ENCODE measurements around the gene FGF22. TPM values are rescaled to one million over a fixed set of nuclear protein-coding genes. Genes with fewer than 3 reads are reported as not detected.

The FGF22 gene
- total RNA-seq, 1 experiment from 2014 or later: 1.3 TPM

- no peak overlapping the region for H3K4me3 ChIP-seq (ENCODE audit: low read length)
- POLR2A ChIA-PET (ENCODE audit: unreplicated experiment): no interaction called here
- H3K27ac ChIP-seq (ENCODE audit: low read length): no peak overlapping the region
- H2AFZ ChIP-seq (ENCODE audit: low read length): no peak overlapping the region
- DNase-seq (no peak), ATAC-seq (no peak)
- H3K36me3 ChIP-seq (ENCODE audit: low read depth, low read length): no peaks in the 10 kb centered on the region
- H3K9me2 ChIP-seq (replicated peaks; ENCODE audit: low read length): no peaks in the 10 kb centered on the region
- H3K4me1 ChIP-seq (ENCODE audit: insufficient read depth, low read length): no peaks in the 10 kb centered on the region
- no peak overlapping the region for H3K4me2 ChIP-seq (ENCODE audit: low read length)
- no peaks in the 10 kb centered on the region for H3K27me3 ChIP-seq (ENCODE audit: low read length)
- no peaks in the 10 kb centered on the region for H3K79me2 ChIP-seq (ENCODE audit: low read length)
- no TSS peak for BruUV-seq (replicated peaks)
- intact Hi-C loops (cut with micrococcal nuclease): no loop called here
- CTCF ChIA-PET: no interaction called here
- no peaks in the 10 kb centered on the region for H3F3A ChIP-seq (ENCODE audit: low read length, unreplicated experiment)
- H3K9me3 ChIP-seq (ENCODE audit: low read length): no peaks in the 10 kb centered on the region
- TF ChIP-seq, protein P1, sequence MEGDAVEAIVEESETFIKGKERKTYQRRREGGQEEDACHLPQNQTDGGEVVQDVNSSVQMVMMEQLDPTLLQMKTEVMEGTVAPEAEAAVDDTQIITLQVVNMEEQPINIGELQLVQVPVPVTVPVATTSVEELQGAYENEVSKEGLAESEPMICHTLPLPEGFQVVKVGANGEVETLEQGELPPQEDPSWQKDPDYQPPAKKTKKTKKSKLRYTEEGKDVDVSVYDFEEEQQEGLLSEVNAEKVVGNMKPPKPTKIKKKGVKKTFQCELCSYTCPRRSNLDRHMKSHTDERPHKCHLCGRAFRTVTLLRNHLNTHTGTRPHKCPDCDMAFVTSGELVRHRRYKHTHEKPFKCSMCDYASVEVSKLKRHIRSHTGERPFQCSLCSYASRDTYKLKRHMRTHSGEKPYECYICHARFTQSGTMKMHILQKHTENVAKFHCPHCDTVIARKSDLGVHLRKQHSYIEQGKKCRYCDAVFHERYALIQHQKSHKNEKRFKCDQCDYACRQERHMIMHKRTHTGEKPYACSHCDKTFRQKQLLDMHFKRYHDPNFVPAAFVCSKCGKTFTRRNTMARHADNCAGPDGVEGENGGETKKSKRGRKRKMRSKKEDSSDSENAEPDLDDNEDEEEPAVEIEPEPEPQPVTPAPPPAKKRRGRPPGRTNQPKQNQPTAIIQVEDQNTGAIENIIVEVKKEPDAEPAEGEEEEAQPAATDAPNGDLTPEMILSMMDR (conservative IDR thresholded peaks at IDR 0.05; ENCODE audit: low read depth, low read length): no peak
- no peak for TF ChIP-seq EZH2phosphoT487 (IDR thresholded peaks at IDR 0.05; ENCODE audit: borderline replicate concordance, low read length)
- no peak for TF ChIP-seq EZH2 (IDR thresholded peaks at IDR 0.05; ENCODE audit: low read length, unreplicated experiment)
- H4K20me1 ChIP-seq (ENCODE audit: low read length): no peaks in the 10 kb centered on the region
- no peak overlapping the region for H3K9ac ChIP-seq (ENCODE audit: low read length)
Measured at GRCh38 chr19:685454-685931, 45.8 kb downstream of the FGF22 start.

GRCh38 chr19:686589-687297, 47.1 kb downstream of the FGF22 start:
- CTCF ChIA-PET: no interaction called here
- no peak for TF ChIP-seq EZH2phosphoT487 (IDR thresholded peaks at IDR 0.05; ENCODE audit: borderline replicate concordance, low read length)
- TF ChIP-seq, protein P1 (conservative IDR thresholded peaks at IDR 0.05; ENCODE audit: low read depth, low read length): no peak
- no peak for TF ChIP-seq EZH2 (IDR thresholded peaks at IDR 0.05; ENCODE audit: low read length, unreplicated experiment)
- Histone ChIP-seq H3F3A (ENCODE audit: low read length, unreplicated experiment) (no peaks in the 10 kb centered on the region), H4K20me1 (ENCODE audit: low read length) (no peaks in the 10 kb centered on the region), H3K9me3 (ENCODE audit: low read length) (no peaks in the 10 kb centered on the region), H3K27ac (ENCODE audit: low read length) (no peak overlapping the region), H3K79me2 (ENCODE audit: low read length) (no peaks in the 10 kb centered on the region), H3K27me3 (ENCODE audit: low read length) (no peaks in the 10 kb centered on the region), H2AFZ (ENCODE audit: low read length) (no peak overlapping the region), H3K9ac (ENCODE audit: low read length) (no peak overlapping the region), H3K4me3 (ENCODE audit: low read length) (no peak overlapping the region), H3K36me3 (ENCODE audit: low read depth, low read length) (no peaks in the 10 kb centered on the region), H3K4me1 (ENCODE audit: insufficient read depth, low read length) (no peaks in the 10 kb centered on the region), H3K9me2 (replicated peaks; ENCODE audit: low read length) (no peaks in the 10 kb centered on the region), H3K4me2 (ENCODE audit: low read length) (no peak overlapping the region)
- POLR2A ChIA-PET (ENCODE audit: unreplicated experiment): no interaction called here
- no TSS peak for BruUV-seq (replicated peaks)
- ATAC-seq (no peak), DNase-seq (no peak)
- intact Hi-C loops (cut with micrococcal nuclease): no loop called here

- no peak overlapping the region for H3K27ac ChIP-seq (ENCODE audit: low read length)
- CTCF ChIA-PET: no interaction called here
Measured at GRCh38 chr19:687569-688166, 48.0 kb downstream of the FGF22 start.

More at GRCh38 chr19:687569-688166, 48.0 kb downstream of the FGF22 start:
- Histone ChIP-seq H3K4me2 (ENCODE audit: low read length) (no peak overlapping the region), H3K4me1 (ENCODE audit: insufficient read depth, low read length) (no peaks in the 10 kb centered on the region), H3K36me3 (ENCODE audit: low read depth, low read length) (no peaks in the 10 kb centered on the region), H4K20me1 (ENCODE audit: low read length) (no peaks in the 10 kb centered on the region), H3K9ac (ENCODE audit: low read length) (no peak overlapping the region), H3K4me3 (ENCODE audit: low read length) (no peak overlapping the region), H3K27me3 (ENCODE audit: low read length) (no peaks in the 10 kb centered on the region), H3F3A (ENCODE audit: low read length, unreplicated experiment) (no peaks in the 10 kb centered on the region), H3K9me3 (ENCODE audit: low read length) (no peaks in the 10 kb centered on the region), H3K9me2 (replicated peaks; ENCODE audit: low read length) (no peaks in the 10 kb centered on the region), H2AFZ (ENCODE audit: low read length) (no peak overlapping the region), H3K79me2 (ENCODE audit: low read length) (no peaks in the 10 kb centered on the region)
- POLR2A ChIA-PET (ENCODE audit: unreplicated experiment): no interaction called here
- TF ChIP-seq EZH2 (IDR thresholded peaks at IDR 0.05; ENCODE audit: low read length, unreplicated experiment): no peak
- no peak for TF ChIP-seq EZH2phosphoT487 (IDR thresholded peaks at IDR 0.05; ENCODE audit: borderline replicate concordance, low read length)
- TF ChIP-seq, protein P1 (conservative IDR thresholded peaks at IDR 0.05; ENCODE audit: low read depth, low read length): no peak
- intact Hi-C loops (cut with micrococcal nuclease): no loop called here
- no peak for ATAC-seq
- no peak for DNase-seq
- BruUV-seq (replicated peaks): no TSS peak
